Activated naive CD4-positive, alpha-beta T cell treated with Interleukin-2 at 50 U/mL for 16 hours (primary cell): ENCODE measurements around the gene ANGPTL5.
"Not testable (repeated sequence)": the region's sequence is repeated elsewhere in the genome, so short reads cannot be mapped to it uniquely, and the experiment has no call there.

ENCODE experiments used
- DNase-seq: peaks from one replicate; pipeline ENCODE4 v3.0.0-alpha.2; 2020

The ANGPTL5 gene

DNA sequence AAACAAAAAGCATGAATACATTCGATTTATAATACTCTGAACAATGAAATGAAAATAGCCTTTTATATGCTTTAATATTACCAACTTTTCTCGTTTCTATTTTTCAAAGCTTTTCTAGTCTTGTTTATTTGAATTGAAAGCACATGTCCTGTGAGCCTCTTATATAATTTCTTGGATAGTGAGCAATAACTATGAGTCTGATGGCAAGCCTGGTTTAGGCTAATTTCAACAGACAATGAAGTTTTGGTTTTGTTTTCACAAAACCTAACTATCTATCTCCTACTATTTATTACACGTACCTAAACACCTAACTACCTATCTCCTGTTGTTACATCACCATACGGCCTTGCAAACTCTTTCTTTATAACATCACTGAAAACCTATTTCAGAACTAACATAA lies 30.7 kb downstream of the ANGPTL5 start:
- DNase-seq = no peak

- no peak for DNase-seq
These were observed 34.7 kb downstream of the ANGPTL5 start for GRCh38 chr11:101881586-101881985.

- DNase-seq = no peak
These were observed 36.1 kb downstream of the ANGPTL5 start for GRCh38 chr11:101880222-101880621.

DNA sequence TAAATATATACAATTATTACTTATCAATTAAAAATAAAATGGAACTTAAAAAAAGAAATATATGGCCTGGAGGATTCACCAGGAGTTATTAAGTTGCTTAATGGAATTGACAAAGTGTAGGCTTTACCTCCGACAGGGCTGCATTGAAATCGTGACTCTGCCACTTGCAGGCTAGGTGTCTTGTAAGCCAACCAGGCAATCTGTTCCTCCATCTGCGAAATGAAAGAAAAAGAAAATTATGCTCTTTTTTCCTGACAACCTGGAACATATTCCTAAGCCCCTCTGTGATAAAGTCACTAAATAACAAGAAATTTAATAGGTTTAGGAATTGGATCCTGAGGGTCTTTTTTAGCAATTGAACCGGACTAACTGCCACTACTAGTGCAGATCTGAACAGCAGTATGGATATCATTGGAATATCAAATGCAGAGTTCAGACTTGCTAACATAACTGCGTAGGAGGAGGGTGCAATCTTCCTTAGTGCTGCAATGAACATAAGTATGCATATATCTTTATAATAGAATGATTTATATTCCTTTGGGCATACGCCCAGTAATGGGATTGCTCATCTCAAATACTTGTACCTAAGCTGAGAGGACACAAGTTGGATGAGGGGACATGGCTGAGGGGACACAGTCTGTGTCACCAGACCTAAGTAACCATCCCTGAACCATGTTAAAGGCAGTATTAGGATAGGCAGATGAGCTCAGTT lies 44.0 kb downstream of the ANGPTL5 start:
- no peak for DNase-seq

DNA sequence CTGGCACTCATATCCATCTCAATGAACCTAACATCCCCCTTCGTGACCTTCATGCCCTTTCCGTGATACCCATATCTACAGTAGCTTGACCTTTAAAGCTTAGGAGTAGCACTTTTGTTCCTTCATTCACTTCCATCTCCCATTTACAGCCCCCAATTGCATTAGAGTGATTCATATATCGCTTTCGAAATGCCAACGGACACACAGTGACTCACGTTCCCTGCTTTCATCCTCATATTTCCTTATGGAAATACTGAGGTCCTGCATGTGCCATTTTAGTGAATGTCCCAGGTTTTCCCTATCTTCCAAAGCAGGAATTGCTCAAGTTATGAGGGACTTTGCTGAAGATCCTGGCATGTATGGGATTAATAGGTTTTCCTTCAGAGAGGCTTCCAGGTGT lies 45.8 kb downstream of the ANGPTL5 start:
- no peak for DNase-seq

DNA sequence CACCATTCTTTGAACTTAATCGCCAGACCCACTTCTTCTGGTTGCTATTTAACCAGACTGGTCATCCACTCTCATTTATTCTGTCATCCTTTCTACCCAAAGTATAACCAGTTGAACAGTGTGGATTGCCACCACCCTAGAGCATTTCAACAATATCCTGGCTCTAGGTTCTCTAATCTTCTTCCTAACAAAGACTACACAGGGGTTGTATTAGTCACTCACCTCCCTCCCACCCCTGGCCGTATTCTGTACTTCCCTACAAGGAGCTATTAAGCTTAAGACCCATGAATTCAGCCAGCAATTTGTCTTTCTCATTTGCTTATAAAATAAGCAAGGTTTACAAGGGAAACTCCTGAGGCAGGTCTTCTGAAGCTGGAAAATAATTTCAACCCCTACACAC lies 48.4 kb downstream of the ANGPTL5 start:
- DNase-seq = no peak

DNA sequence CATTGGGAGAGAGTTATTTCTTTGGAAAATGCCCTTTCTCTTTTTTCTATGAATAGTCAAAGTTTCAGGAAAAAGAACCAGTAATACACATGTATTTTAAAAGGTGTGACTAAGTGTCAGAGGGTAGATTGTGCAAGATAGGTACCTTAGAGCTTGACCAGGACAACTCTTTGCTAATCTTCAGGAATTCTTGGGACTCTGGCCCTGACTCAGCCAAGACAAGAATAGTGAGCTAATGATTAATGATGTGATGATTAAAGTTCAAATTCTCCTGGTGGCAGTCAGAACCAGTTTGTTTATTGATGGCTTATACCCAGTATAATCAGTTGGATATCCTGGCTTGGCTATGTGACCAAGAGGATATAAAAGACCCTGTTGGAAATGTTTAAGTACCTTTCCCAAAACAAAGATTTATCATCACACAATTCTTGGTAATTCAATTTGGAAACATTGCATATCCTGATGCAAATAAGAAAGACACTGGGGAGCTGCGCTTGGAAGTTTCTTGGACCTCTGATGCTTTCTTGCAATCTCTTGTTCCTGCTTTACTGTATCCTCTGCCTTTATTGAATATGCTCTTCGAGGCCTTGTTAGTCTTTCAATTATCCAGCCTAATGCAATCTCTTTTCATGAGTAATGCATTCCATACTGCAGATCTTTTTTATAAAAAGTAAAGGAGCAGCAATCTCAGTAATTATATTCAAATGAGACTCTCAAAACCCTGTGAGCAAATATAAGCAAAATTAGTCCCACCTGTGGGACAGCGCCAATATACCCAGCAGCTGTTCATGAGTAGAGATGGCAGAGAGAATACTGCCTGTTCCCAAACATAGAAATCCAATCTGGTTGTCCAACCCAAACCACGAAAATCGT lies 49.5 kb downstream of the ANGPTL5 start:
- DNase-seq = no peak

- DNase-seq = no peak
These were observed 52.2 kb downstream of the ANGPTL5 start for GRCh38 chr11:101864098-101864497.

GRCh38 chr11:101863361-101863760 lies 53.0 kb downstream of the ANGPTL5 start:
- no peak for DNase-seq

- no peak for DNase-seq
These were observed 53.7 kb downstream of the ANGPTL5 start for GRCh38 chr11:101862391-101863233.

DNA sequence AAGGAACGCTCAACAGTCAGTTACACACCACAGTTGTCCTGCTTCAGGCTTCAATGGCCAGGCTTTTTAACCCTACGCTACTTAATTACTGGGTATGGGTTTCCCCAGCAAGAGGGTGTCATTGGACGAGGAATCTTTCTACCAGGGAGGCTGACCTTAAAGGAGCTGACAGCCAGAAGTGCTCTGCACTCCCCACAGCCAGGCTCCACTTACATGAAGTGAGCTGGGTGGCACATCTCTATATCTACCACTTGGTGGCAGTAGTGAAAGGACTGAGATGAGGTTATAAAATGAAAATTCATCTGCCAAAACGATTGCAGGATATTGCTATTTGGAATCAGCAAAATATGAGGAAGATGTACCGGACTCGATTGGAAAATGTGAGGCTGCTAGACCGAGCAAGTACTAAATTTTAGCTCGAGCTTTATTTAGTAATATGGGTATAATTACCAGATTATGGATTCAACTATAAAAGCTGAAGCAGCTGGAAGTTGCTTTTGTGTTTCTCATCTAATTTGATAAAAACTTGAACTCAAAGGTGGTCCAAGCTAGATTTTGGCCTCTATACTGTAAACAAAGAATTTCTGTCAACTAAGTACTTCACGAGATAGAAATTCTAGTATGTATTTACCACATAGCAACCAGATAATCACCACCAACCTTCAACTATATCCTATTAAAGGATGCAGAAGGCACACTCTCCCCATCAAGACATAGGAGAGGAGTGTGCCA lies 55.5 kb downstream of the ANGPTL5 start:
- DNase-seq = peak; percentile 9

DNA sequence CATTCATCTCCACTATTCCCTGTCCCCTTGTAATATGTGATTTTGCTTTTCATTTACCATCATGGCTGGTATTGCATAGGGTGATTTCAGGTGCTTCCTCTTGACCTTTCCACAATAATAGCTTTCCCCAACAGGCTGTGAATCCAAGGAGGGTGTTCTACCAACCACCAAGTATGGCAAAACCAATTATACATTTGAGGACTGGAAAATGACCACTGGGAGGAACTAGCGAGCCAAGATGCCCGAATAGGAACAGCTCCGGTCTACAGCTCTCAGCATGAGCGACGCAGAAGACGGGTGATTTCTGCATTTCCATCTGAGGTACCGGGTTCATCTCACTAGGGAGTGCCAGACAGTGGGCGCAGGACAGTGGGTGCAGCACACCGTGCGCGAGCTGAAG lies 64.1 kb downstream of the ANGPTL5 start:
- not testable (repeated sequence) for DNase-seq

- DNase-seq = no peak
These were observed 68.1 kb downstream of the ANGPTL5 start for GRCh38 chr11:101848262-101848661.

DNA sequence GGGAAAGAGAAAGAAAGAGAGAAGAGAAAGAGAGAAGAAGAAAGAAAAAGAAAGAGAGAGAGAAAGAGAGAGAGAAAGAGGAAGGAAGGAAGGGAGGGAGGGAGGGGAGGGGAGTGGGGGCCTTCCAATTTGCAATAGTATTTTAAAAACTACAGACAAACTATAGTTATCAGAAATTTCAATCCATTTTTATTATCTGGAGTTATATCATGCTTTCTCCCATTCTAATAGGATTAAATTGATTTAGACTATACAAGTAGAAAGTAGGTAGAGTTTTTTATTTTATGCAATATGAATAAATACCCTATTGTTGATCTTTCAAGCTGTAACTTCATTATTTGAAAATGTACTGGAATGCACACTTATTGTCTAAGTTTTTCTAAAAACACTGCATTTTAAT lies 71.7 kb downstream of the ANGPTL5 start:
- no peak for DNase-seq

DNA sequence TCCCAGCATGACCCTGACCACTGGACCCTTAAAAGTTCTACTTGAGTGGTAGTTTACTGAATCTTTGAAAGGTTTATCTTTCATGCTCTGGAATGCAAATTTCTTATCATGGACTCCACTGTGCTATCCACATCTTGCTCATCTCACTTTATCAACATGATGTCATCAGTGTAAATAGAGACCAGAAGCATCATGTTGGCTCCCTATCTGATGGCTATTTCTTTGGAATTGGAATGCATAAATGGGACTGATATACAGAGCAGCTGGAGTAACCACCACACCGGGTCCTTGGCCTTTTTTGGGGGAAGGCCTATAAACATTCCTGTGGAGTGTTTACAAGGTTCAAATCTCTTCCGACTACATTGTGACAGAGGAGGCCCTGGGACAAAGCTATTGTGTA lies 75.6 kb downstream of the ANGPTL5 start:
- no peak for DNase-seq
